ENCODE measurements around the gene SPATA31D1.

DNA sequence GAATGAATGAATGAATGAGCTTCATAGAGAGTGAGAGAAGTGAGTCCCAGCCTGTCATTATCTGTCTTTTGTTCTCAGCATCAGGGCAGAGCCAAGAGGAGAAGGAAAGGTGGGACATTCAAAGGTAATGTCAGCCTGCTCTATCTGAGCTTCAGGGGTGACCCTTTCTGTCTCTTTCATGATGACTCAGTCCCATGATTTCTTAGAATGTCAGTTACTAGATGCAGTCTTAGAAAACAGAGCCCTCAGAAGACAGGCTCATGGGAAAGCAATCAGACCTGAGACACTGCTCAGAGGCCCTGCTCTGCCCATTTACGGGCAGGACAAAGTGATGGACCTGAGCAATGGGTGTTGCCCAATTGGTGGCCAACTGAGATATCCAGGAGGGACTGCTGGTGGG, 1.1 kb downstream of the SPATA31D1 start:
- TF ChIP-seq, protein P1, sequence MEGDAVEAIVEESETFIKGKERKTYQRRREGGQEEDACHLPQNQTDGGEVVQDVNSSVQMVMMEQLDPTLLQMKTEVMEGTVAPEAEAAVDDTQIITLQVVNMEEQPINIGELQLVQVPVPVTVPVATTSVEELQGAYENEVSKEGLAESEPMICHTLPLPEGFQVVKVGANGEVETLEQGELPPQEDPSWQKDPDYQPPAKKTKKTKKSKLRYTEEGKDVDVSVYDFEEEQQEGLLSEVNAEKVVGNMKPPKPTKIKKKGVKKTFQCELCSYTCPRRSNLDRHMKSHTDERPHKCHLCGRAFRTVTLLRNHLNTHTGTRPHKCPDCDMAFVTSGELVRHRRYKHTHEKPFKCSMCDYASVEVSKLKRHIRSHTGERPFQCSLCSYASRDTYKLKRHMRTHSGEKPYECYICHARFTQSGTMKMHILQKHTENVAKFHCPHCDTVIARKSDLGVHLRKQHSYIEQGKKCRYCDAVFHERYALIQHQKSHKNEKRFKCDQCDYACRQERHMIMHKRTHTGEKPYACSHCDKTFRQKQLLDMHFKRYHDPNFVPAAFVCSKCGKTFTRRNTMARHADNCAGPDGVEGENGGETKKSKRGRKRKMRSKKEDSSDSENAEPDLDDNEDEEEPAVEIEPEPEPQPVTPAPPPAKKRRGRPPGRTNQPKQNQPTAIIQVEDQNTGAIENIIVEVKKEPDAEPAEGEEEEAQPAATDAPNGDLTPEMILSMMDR (IDR thresholded peaks at IDR 0.05) = no peak
- no peak for TF ChIP-seq EZH2 (IDR thresholded peaks at IDR 0.05; ENCODE audit: borderline replicate concordance, insufficient read depth, low read depth, low read length, poor library complexity, severe bottlenecking)

Measured in B cell (primary cell).